SKM-1 treated with dmso at 0.1 percent for 144 hours (cell line): Measurements from ENCODE around the gene SETBP1.
A peak's percentile ranks its signal among the peaks of the same experiment; 100 is the strongest.

ENCODE experiments used
- DNase-seq: peaks from one replicate; lab custom pipeline; 2025; ENCODE audit not compliant: unreplicated experiment; lab: John Stamatoyannopoulos, UW

SETBP1 gene

DNA sequence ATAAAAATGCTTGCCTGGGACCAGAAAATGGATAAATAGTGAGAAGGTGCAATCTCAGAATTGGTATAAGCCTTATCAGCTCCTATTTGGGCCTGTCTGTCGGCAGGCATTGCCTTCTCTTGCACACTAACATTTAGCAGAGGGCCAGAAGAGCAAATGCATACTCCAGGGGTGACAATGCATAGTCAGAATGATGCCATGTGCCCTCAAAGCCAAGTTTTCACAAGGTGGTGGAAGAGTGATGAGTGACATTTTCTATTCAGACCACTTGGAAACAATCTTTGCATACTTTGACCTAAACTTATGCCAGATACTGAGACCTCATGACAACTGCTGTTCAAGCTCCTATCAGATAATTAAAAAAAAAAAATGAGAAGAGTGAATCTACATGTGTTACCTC, 276.3 kb downstream of the SETBP1 start:
- no peak for DNase-seq

DNA sequence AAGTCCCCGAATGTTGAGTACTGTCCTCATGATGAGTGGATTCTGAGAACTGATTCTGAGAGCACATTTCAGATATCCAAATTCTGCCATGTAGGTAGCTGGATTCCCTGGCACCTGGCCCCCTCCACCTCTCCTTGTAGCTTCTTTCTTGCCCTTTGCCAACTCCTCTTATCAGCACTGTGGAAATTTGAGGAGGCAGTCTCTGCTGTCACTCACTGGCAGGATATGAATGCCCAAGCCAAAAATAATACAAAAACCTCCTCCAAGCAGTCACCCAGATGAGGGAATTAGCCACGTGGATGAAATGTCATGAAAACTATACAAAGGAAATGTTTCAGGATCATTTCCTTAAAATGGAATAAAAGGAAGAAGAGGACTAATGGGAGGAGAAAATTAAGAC, 276.8 kb downstream of the SETBP1 start:
- no peak for DNase-seq

DNA sequence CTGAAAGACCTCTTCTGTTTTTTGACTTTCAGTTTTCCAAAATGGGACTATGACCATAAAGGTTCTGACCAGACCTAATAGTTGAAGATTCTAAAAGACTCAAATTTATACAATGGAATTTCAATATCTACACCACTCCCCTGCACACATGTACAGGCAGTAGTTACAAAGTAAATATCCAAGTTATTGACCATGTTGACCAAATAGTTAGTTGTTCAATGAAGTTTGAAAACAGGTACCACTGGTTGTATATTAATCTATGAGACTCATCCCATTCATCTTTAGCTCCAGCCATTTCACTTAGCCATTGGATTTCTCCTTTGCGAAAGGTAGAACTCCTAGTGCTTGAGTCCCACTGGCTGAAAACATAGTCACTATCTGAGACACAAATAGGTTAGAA, 277.4 kb downstream of the SETBP1 start:
- DNase-seq: no peak

DNA sequence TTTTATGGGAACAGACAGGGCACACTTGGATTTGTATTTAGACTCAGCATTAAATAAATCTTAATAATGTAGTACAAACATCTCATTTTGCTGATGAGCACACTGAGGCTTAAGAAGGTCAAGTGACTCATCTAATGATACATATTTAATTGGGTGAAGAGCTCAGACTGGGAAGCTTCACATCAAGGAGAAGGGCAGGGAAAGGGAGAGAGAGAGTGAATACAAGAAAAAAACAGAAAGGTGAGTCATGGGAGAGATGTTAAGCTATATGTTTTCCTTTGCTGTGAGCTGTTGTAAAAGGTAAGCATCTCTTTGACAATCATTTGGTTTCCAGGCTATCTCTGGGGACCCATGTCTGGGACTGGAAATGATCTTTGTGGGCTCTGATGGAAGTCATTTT, 277.8 kb downstream of the SETBP1 start:
- no peak for DNase-seq

DNA sequence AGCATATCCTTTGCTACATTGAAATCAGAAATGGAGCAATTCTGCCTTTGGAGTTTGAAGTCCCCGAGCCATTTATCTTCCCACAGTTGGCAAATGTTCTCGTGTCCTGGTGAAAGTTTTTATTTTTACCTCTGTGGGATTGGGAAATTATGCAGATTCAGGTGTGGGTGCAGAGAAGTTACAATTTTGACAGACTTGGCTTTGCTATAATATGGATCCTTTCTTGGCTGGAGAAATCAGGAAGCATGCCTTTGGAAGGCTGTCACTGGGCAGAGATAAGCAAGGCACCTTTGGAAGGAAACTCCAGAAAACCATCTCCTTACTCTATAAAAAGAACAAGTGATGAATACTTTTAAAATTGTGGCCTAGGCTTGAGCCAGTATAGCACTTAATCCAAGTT, 278.3 kb downstream of the SETBP1 start:
- DNase-seq: no peak

DNA sequence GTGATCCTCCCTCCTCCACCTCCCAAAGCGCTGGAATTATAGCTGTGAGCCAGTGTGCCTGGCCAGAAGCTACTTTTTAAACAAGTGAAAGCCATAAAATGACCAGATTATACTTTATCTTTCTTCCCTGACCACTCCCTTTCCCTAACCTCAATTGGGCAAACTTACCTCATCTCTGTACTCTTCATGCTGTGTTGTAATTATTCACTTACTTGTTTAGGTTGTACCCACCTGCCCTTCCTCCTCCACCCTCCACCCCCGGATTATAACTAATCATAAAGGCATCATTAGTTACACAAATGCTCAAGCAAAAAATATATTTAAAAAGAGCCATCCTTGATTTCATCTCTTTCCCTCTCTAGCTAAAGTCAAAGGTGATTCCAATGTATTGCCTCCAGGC, 279.9 kb downstream of the SETBP1 start:
- DNase-seq: no peak

DNA sequence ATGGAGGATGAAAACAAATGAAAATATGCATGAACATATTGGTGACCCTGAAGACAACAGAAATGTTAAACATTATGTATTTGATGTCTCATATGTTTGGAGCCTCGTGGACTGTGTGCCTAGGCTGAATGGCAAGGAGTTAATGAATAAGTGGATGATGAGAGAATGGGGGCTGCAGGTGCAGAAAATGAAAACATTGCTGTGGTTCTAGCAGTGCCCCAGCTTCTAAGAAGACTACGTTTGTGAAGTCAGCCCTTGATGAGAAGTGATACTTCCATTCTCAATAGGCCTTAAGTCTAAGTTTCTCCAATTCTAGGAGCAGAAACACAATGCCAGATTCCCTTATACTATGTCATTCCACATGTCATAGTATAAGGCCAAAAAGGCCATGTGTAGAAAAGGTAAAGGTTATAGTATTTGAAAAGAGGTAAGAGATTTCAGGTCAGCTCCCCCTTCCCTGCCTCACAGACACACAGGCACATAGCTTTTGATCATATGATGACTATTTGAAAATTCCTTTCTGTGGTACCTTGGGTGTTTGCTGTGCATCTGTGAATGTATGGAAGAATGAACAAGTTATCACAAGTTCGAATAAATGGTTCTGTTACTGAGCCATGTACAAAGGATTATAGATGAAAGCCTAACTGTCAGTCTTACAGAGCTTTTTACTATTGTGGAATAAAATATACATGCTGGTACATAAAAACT, 280.8 kb downstream of the SETBP1 start:
- no peak for DNase-seq

DNA sequence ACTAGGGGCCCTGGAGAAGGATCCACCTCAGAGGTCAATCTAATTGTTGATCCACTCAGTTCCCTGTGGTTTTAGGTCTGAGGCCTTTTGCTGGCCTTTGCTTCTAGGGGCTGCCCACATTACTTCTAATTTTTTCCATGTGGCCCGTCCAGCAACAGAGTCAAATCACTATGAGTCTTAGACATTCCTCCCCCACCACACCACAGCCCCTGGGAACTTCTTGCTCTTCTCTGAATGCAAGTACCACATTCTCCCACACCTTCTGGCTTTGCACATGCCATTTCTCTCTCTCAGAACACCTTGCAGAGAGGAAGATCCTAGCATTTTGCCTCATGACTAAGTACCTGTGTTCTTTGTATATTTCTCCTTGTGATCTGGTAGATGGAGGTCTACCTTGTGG, 286.9 kb downstream of the SETBP1 start:
- no peak for DNase-seq

DNA sequence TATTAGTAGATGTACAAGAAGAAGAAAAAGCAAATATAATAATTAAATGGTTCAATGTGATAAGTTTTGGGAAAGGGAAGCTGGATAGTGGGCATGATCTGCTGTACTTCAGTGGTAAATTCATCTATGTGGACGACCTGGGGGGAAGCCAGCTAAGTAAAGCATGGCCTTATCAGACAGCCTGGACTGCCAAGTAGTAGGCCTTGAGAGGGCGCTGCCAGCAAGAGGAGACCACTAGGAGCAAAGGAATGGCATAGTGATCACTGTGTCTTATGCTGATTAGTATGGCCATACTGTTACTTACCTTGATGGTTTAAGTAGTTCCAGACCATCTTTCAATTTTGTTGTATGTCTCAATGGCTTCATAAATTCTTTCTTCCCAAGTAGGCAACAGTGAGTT, 287.6 kb downstream of the SETBP1 start:
- DNase-seq: no peak

DNA sequence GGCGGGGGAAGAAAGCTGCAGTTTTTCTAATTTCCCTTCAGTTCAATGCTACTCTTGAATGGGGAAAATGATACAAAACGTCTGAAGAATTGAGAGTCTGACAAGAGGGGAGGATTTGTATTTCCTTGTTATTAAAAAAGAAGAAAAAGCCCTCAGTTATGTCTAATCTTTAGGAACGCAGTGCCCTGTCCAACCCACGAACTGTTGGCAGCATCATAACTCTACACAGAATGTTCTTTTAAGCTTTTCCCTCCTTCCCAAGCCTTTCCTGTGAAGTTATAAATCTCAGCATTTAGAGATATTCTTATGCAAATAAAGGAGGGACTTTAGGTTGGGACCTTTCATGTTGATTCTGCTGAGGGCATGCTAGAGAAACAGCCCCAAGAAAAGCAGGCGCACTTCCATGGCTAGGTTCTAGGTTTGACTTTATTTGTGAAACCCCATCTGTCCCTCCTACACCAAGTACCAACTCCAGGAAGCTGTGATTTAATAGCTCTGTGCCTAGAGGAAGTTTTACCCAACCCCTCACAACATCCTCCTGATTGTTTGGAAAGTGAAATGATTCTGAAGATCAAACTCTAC, 288.6 kb downstream of the SETBP1 start:
- DNase-seq: no peak

DNA sequence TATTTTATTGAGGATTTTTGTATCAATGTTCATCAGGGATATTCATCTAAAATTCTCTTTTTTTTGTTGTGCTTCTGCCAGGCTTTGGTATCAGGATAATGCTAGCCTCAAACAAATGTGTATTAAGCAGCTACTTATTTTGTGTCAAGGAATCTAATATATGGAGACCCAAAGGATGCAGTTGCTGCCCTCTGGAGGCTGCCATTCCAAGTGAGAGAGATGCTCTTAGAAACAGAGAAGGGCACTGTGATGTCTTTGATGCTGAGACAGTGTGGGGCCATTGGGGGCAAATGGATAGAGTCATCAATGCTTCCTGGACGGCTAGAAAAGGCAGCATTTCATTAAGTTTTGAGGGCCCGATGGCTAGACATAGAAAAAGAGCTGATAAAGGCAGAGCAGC, 292.6 kb downstream of the SETBP1 start:
- no peak for DNase-seq

DNA sequence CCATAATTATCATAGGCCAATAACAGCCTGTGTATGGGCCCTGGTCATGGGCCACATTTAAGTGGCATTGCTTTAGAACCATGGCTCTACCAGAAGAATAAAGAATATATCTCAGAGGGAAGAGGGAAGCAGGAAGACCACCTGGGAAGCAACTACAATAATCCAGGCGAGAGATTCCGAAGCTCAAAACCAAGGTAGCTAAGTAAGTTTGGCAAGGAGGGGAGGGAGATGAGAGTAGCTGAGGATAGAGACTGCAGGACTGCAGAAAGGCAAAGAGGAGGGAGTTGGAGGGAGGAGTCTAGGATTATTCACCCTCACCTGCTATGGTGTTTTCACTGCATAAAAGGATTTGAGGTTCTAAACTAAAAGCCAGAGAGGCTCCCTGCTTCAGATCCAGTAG, 293.5 kb downstream of the SETBP1 start:
- DNase-seq: no peak

DNA sequence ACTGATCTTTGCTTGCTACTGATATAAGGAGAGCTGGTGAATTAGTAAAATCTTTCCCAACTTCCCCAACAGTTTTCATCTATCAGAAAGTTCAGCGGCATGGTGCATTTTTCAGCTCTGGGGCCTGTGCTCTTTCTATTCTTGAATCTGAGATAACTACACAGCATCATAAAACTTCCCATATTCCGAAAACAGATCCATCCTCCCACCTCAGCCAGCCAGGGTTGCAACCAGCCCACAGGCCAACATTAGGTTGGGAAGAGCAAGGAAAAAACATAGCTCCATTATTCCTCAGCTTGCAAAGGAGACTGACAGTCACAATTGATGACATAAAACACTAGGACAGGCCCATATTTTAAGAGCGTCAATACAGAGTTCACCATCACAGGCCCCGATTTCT, 297.2 kb downstream of the SETBP1 start:
- DNase-seq: no peak

DNA sequence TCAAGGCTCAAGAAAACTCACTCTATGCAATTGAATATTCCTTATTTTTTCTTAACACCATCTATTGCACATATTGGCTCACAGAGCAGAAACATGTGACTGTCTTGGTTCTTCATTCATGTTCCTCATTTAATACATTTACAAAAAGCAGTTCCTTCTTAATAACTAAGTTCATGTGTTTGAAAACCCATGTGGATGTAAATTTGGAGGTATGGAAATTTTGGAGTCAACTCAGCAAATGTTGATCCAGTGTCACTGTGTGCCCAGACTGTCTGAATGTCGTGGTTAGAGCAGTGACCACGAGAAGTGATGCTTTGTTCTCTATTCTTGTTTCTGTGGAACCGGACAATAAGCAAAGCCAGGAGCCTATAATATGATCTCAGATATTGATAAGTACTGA, 299.1 kb downstream of the SETBP1 start:
- no peak for DNase-seq

DNA sequence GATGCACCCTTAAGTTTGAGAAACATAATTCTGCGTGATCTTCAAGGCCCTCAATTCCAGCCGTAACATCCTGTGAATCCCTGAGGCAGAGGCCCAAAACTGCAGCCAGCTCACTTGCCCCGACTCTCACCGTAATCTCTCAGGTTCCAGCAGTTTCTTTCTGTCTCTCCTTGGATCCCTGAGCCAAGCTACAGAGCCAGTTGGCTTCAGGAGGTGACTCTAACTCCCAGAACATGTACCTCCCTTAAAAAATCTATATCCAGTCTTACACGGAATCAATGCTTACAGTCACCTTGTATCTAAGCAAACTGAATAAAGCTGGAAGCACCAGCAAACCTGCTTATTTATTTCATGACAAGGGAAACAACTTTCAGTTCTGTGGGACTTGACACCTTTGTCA, 300.4 kb downstream of the SETBP1 start:
- no peak for DNase-seq

DNA sequence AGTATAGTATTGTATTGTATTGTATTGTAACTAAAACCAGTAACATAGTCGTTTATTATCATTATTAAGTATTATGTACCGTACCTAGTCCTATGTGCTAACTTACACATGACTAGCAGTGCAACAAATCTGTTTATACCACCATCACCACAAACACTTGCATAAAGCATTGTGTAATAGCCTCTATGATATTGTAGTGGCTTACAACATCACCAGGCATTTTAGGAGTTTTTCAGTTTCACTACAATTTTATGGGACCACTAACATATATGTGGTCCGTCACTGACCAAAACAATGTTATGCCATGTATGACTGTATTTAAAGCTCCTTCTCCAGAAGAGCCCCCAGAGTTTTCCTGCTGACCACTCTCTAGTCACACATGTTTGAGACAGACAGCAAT, 306.2 kb downstream of the SETBP1 start:
- no peak for DNase-seq

DNA sequence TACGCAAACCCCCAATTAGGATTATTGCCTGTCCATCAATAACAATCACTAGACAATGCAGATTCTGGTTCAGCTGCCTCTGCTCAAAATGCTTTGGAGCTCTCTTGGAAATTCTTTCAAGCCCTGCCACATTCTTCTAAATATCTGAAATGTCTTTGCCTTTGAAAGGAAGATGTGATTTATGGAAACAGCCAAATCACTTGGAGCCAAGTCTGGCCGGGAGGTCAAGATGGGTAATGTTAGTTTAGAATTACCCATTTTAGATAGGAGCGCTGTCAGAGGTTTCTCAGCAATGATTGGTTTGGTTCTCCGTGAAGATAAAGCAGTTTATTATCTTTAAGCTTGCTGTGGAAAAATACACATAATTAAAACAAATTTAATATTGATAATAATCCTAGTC, 306.7 kb downstream of the SETBP1 start:
- no peak for DNase-seq

DNA sequence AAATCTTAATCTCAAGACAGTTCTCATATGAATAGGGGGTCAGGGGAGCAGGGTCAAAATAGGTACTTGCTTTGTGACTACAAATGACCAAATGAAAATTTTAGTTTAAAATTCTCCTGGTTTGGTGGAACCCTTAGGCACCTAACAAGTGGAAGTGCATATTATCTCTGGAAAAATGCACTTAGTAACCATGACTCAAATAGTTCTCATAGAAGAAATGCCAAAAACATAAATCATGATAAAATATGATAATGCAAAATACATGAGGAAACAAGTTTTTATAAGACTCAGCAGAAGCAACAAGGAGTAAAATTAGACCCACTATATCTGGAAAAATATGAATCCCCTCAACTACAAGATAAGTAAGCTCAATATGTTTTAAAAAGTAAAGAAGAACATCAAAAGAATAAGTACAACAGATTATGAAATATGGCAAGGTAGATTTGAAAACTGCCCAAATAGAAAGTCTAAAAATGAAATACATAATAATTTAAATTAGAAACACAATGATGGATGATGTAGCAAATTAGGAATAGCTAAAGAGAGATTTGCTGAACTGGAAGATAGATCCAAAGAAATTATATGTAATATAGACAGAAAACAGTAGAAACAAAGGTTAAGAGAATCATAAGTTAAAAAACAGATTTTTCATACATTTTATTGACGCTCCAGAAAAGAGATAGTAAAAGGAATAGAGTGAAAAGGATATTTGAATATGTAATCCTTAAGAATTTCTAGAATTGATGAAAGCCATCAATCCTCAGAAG, 308.3 kb downstream of the SETBP1 start:
- no peak for DNase-seq

DNA sequence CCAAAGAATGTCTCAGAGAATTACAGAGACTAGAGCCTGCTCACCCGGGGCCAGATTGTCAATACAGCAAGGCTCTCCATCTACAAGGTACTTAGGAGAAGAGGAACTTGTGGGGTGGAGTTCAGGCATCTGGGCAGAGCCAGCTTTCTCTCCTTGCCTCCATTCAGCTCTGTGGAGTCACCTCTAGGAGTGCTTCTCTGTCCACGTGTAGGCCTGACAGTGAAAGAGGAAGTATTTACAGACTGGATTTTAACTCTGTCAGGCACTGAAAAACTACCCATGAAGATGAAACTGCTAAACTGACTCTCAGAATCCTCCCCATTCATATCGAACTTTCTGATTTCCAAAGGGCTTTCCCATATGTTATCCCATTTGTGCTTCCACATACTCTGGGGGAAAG, 315.6 kb downstream of the SETBP1 start:
- DNase-seq: peak; percentile 73

DNA sequence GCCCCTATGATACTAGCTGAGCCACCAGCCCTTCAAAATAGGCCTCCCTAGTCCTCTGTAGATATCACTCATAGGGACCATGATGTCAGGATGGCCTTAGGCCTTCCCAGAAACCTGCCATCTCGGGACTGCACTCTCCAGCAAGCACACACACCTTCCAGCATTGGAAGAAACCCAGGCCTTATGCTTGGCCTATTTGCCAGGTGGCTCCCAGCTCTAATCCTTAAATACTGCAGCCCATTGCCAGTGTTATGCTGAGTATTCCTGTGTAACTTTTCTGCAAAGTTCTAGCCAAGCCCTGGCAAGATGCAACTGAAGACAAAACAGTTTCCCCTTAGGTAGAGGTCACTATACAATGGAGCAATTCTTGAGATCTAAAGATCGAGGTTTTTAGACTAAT, 316.5 kb downstream of the SETBP1 start:
- DNase-seq: no peak

DNA sequence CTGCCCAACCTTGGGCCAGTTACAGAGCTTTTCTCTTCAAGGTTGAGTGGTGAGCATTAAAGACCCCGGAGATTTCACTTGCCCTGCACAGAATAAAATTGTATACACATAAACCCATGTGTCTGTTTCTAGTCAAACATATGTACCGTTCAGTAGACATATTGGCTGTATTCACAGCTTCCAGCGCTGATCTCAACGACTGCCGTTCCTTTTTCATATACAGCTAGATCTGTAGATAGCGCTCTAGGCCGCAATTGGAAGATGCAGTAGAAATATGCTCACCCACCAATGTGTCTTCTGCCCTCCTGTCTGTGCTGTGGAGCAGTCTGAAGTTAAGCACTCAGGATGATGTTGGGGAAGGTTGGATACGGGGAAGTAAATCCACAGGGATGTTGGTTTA, 317.7 kb downstream of the SETBP1 start:
- DNase-seq: no peak

DNA sequence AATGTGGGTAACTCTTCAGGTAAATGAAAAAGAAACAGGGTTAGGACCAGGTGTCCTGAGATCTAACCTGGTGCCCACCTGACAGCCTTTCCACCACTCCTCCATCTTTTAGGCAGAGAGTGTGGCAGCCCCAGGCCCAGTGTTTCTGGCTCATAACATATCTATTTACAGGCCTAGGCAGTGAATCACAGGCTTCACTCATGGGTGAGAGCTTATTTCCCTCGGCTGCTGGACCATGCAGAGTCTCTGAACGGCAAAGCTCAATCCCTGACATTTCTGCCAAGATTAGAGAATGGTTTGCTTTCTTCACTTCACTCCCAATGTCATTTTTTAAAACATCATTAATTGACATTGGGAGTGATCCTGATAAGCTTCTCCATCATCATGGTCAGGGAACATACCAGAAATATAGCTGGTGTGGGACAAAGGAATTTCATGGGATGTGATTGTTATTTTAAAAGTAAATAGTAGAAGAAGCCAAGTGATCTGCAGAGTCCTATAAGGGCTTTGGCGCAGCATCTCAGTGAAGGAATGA, 323.9 kb downstream of the SETBP1 start:
- no peak for DNase-seq
